Fibroblast of the aortic adventitia (primary cell): Measurements from ENCODE around the gene OS9. TPM values are rescaled to one million over a fixed set of nuclear protein-coding genes. Genes with fewer than 3 reads are reported as not detected.

ENCODE experiments used
- DNase-seq: peaks from one replicate; pipeline ENCODE4 v3.0.0-alpha.2; 2010; ENCODE audit warnings: low read depth
- H3K4me3 ChIP-seq: 2 replicates; pipeline ENCODE4 v1.5.1; 2011; ENCODE audit warnings: low read depth, mild to moderate bottlenecking, control low read depth, low read length, moderate library complexity
- total RNA-seq: library from RNA; depleted of rRNA; stranded (reverse); fragments of >200 nt; gene quantifications from 2 replicates; pipeline ENCODE4 v1.2.3, GENCODE V29; 2012; ENCODE audit warnings: low replicate concordance
- TF ChIP-seq, protein P1 (sequence below): IDR thresholded peaks from 2 replicates; pipeline ENCODE4 v1.5.1; 2011; ENCODE audit warnings: mild to moderate bottlenecking, low read length, control low read depth, inconsistent platforms; ENCODE audit not compliant: insufficient read depth

OS9 gene
- total RNA-seq, 1 donor, result 229 TPM

DNA sequence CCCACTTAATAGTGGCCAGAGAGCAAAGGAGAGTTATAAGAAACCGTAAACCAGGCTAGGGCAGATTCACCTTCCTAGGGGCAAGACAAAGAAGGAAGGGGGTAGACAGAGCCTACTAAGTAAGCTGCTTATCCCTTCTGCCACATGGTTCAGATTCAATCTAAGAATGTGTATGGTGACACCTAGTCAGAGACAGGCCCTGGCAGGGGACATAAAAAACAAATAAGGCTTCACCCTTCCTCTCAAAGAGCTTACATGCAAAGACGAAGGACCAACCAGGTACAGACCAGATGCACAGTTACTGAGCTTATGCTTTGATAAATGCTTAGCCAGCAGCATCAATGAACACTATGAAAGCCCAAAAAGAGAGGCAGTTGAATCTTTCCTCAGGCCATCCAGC is 68.5 kb downstream of the OS9 start:
- TF ChIP-seq, protein P1, sequence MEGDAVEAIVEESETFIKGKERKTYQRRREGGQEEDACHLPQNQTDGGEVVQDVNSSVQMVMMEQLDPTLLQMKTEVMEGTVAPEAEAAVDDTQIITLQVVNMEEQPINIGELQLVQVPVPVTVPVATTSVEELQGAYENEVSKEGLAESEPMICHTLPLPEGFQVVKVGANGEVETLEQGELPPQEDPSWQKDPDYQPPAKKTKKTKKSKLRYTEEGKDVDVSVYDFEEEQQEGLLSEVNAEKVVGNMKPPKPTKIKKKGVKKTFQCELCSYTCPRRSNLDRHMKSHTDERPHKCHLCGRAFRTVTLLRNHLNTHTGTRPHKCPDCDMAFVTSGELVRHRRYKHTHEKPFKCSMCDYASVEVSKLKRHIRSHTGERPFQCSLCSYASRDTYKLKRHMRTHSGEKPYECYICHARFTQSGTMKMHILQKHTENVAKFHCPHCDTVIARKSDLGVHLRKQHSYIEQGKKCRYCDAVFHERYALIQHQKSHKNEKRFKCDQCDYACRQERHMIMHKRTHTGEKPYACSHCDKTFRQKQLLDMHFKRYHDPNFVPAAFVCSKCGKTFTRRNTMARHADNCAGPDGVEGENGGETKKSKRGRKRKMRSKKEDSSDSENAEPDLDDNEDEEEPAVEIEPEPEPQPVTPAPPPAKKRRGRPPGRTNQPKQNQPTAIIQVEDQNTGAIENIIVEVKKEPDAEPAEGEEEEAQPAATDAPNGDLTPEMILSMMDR, result no peak
- no peak overlapping the region for H3K4me3 ChIP-seq
- no peak for DNase-seq

DNA sequence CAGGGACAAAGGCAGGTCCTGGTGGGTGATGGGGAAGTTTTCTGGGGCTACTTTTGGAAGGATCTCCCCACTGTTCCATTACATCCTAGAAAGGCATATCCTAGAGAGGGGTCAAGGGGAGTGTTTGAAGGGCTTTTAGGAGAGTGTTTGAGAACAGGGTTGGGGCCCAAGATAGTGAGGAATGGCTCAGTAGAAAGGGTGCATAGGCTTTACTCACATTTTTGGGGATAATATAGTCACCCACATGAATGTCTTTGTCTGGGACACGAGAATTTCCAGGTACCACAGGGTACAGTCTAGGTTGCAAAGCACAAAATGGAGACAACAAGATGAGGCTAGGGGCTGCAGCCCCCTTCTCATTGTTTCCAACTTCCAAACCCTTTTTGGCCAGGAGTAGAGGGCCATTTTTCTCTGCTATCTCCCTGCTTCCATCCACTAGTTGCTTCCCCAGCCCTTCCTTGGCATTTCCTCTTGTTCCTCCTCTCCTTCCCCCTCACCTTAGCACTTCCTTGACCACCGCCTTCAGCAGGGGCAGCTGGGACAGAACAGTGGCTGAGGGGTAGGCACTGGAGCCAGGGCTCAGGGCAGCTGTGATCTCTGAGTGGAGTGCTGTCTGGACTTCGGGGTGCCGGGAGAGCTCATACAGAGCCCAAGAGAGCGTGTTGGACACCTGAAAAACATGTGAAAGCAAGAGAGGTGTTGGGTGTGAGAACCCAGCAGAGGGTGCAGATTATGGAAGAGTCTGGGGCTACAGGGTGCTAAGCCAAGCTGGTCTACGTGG is 70.1 kb downstream of the OS9 start:
- H3K4me3 ChIP-seq, result no peak overlapping the region
- TF ChIP-seq, protein P1, result no peak

DNA sequence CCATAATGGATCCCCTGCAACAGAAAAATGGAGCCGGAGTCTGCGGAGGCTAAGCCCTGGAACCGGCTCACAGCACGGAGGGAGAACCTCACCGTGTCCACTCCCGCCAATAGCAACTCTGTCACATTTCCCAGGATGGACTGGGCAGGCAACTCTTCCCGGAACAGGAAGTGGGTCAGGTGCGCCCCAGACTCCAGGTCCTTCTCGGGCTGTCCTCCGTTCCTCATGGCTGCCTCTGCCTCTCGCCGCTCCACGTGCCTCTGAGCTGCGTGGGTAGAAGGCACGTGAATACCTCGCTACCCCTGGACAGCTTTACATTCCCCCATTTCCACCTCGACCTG is 70.7 kb downstream of the OS9 start:
- H3K4me3 ChIP-seq, result no peak overlapping the region
- TF ChIP-seq, protein P1, result no peak
- DNase-seq, result no peak

More for the DNA sequence above, 70.1 kb downstream of the OS9 start:
- no peak for DNase-seq

DNA sequence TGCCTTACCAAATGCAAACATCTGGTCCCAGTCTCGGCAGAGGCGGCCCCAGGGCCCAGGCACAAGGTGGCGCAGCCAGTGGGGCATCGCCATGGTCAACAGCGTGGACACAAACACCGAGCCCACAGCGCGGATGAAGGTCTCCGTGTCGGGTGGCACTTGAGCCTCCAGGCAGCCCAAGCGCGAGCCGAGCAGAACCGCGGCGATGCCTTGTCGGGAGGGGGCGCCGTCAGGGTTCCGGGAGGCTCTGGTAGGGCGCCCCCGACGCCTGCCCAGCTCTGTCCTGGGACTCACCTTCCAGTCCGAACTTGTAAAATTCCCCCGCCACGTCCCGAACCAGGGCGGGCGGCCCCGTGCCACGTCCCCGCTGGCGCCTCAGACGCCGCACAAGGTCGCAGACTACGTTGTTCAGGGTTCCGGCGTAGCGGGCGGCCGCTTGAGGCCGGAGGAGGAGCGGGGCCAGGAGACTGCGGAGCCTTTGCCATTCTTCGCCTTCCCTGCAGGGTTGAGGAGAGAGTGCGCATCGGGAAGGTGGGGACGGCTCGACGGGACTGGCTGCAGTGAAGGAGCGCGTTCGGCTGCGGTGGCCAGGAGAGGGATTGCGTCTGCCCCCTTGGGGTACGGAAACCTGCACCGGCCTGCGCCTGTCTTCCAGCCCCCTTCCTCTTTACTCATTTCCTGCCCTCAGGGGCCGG is 71.2 kb downstream of the OS9 start:
- H3K4me3 ChIP-seq, result peak overlapping the region; percentile 28
- TF ChIP-seq, protein P1, result peak; percentile 39
- DNase-seq, result no peak

DNA sequence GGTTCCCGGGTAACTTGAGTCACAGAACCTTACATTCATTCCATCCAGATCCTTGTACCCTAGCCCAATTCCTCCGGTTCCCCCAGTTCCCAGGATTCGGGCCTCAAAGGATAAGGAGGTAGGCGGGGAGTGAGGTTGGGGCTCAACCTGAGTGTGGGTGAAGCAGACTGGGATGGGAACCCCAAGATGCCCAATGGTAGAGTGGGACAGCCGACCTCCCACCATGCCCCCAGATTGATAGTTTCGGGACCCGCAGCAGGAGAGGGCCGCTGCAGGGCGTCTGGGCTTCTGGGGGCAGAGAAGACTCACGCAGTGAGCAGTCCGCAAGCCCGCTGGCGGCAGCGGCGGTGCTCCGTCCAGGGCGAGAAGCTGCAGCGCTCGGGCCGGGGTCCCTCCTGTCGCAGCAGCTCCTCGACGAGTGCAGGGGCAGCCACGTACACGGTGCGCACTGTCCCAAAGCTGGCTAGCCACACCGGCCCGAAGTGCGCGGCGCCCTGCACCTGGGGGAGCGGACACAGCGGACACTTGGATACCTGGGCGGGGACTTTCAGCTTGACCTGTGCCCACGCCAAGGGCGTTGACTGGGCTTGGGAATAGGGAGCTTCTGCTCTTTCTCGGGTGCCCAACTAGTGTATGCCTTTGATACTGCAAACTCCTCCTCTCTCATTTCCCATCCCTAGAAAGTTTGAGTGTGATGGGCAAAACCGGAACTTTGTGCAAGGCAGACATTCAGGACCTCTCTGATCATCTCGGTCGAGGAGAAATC is 71.9 kb downstream of the OS9 start:
- peak overlapping the region; percentile 40 for H3K4me3 ChIP-seq
- no peak for DNase-seq
- TF ChIP-seq, protein P1, result no peak

DNA sequence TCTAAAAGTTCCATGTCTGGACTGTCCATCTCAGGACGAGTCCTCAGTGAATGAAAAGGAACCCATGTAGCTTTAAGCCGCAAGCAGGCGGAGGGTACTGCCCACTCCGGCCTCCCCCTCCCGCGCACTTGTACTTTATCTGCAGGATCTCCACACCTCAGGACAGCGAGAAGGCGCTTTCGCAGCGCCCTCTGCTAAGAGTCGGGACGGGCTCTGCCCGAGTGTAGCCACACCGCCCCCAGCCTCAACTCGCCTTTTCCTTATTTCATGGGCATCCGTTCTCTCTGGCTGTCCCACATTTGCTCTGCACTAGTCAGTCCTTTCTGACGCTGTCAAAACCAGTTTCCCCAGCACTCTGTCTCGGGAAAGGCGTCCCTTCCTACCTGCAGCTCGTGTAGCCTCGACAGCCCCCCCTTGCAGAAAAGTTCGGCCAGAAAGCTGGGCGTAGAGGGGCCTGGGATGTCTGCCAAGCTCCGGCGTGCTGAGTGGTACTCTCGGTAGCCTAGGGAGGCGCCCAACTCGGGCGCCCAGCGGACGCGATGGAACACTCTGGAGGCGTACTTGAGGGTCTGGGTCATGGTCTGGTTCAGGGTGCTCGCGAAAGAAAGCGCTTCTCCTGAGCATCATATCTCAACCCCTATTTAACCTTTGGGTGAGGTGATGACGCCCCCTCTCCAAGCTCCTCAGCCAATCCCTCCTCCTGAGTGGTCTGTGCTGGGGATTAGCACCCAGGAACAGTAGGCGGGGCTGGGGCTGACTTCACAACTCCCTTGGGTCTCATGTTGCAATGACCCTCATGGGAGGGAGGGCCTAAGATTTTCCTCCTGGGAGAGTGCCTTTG is 72.8 kb downstream of the OS9 start, which contains the start of gene CYP27B1:
Gene CYP27B1, minus strand, starts transcription at position 615 of the 841 bp plus-strand sequence. Its CDS starts 37 bp downstream, at position 578.
- H3K4me3 ChIP-seq, result peak within 1 kb of the TSS; percentile 40
- TF ChIP-seq, protein P1, result no peak
- peak; percentile 16 for DNase-seq
